HL-60 (cell line): ENCODE measurements around the gene XPNPEP2.

ENCODE experiments used
- GABPA ChIP-seq: IDR thresholded peaks from 2 replicates; pipeline ENCODE4 v1.6.1; 2012; ENCODE audit warnings: low read depth
- POLR2AphosphoS5 ChIP-seq: IDR thresholded peaks from 2 replicates; pipeline ENCODE4 v1.6.1; 2012; ENCODE audit warnings: low read depth
- TF ChIP-seq, protein P1 (sequence below): IDR thresholded peaks from one replicate; pipeline ENCODE4 v1.5.1; 2011; ENCODE audit warnings: low read length, control low read depth, inconsistent platforms; ENCODE audit not compliant: insufficient read depth
- TF ChIP-seq, protein P2 (sequence below): IDR thresholded peaks from 2 replicates; pipeline ENCODE4 v1.6.1; 2012; ENCODE audit warnings: low read depth; ENCODE audit not compliant: insufficient replicate concordance

DNA sequence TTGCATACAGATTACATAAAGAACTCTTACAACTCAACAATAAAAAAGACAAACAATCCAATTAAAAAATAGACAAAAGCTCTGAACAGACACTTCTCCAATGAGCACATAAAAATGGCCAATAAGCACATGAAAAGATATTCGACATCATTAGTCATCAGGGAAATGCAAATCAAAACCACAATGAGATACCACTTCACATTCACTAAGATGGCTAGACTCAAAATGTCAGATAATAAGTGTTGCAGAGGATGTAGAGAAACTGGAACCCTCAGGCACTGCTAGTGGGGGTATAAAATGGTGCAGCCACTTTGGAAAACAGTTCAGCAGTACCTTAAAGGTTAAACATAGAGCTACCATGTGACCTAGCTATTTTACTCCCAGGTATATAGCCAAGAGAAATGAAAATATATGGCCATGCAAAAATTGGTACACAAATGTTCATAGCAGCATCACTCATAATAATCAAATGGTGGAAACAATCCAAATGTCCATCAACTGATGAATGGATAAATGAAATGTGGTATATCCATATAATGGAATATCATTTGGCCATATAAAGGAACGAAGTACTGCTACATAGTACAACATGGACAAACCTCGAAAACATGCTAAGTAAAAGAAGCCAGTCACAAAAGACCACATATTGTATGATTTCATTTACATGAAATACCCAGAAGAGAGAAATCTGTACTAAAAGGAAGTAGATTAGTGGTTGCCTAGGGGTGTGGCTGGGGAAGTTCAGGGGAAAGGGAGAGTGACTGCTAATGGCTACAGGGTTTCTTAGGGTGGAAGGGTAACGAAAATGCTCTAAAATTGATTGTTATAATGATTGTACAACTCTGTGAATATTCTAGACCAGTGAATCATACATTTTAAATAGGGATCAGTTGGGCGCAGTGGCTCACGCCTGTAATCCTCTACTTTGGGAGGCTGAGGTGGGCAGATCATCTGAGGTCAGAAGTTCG lies 70.3 kb downstream of the XPNPEP2 start:
- no peak for TF ChIP-seq POLR2AphosphoS5
- TF ChIP-seq, protein P1, sequence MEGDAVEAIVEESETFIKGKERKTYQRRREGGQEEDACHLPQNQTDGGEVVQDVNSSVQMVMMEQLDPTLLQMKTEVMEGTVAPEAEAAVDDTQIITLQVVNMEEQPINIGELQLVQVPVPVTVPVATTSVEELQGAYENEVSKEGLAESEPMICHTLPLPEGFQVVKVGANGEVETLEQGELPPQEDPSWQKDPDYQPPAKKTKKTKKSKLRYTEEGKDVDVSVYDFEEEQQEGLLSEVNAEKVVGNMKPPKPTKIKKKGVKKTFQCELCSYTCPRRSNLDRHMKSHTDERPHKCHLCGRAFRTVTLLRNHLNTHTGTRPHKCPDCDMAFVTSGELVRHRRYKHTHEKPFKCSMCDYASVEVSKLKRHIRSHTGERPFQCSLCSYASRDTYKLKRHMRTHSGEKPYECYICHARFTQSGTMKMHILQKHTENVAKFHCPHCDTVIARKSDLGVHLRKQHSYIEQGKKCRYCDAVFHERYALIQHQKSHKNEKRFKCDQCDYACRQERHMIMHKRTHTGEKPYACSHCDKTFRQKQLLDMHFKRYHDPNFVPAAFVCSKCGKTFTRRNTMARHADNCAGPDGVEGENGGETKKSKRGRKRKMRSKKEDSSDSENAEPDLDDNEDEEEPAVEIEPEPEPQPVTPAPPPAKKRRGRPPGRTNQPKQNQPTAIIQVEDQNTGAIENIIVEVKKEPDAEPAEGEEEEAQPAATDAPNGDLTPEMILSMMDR = no peak
- no peak for TF ChIP-seq GABPA
- TF ChIP-seq, protein P2, sequence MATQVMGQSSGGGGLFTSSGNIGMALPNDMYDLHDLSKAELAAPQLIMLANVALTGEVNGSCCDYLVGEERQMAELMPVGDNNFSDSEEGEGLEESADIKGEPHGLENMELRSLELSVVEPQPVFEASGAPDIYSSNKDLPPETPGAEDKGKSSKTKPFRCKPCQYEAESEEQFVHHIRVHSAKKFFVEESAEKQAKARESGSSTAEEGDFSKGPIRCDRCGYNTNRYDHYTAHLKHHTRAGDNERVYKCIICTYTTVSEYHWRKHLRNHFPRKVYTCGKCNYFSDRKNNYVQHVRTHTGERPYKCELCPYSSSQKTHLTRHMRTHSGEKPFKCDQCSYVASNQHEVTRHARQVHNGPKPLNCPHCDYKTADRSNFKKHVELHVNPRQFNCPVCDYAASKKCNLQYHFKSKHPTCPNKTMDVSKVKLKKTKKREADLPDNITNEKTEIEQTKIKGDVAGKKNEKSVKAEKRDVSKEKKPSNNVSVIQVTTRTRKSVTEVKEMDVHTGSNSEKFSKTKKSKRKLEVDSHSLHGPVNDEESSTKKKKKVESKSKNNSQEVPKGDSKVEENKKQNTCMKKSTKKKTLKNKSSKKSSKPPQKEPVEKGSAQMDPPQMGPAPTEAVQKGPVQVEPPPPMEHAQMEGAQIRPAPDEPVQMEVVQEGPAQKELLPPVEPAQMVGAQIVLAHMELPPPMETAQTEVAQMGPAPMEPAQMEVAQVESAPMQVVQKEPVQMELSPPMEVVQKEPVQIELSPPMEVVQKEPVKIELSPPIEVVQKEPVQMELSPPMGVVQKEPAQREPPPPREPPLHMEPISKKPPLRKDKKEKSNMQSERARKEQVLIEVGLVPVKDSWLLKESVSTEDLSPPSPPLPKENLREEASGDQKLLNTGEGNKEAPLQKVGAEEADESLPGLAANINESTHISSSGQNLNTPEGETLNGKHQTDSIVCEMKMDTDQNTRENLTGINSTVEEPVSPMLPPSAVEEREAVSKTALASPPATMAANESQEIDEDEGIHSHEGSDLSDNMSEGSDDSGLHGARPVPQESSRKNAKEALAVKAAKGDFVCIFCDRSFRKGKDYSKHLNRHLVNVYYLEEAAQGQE = no peak
